GM11168 (cell line): ENCODE results near the gene STAT6.
"Not testable (repeated sequence)": the region's sequence is repeated elsewhere in the genome, so short reads cannot be mapped to it uniquely, and the experiment has no call there.

Experiments used
- in situ Hi-C: fragments of 300-500 bp; cut with MboI; formaldehyde crosslinking; loops from one replicate; pipeline ENCODE4 v1.12.0; 2022; ENCODE audit warnings: low sequenced_read_pairs; ENCODE audit not compliant: unreplicated experiment

The STAT6 gene

DNA sequence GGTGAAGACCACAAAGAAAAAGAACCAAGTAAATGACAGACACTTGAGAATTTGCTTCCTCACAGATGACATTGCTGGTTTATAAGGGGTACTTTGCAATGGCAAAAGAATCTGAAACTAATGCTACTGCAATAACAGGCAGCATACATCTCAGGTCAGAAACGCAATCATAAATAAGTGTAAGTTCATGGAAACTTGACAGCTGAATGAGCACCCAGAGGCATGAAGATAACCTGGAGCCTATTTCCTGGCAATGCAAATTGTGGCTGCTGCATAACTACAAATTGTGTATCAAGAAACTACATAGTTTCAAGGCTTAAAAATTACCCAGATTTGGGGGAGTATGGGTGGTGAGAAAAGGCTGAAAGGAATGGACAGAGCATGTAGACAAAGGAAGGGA lies 52.7 kb downstream of the STAT6 start:
- in situ Hi-C loops, result no loop called here

DNA sequence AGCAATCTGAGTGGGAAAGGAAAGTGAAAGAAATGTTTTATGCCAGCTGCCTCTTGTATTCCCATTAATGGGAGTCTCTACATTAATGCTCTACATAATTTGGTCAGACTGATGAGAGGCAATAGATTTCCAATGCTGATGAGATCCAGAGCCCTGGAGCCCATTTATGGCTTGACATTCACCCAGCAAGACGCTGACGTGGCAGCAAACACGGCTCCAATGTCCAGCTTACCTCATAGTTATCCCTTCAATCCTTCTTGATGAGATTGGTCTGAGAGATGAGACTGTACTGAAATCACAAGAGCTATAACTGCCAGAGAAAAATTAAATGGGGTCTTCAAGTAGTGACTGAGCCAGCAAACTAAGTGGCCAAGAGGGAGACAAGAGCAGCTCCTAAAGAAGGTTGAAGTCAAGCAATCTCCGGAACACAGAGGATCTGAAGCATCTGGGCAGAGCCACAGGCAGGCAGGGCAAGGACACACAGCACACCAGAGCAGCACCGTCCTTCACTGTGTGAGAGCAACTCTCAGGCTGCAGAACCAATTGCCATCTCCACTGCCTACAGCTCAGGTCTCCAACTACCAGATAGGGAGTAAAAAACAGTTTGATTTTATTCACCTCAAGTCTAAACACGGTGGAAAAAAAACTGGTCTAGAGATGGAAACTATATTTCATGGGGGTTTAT lies 54.0 kb downstream of the STAT6 start:
- in situ Hi-C loops, result no loop called here

DNA sequence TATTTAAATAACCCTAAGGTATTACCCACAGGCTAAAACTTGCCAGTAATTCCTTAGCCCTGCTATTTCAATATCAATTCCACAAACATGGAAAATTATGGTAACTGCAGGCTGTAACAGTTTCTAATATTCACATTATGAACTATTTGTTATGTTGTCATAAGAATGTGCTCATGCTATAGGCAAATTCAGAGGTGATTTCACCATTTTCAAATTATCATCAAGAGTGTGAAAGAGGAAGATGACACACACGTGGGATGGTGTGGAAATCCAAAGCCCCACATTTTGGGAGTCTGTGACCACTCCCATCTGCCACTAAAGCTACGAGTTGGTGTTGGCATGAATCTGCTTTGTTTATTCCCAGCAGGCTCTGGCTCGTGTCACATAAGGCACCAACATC lies 55.3 kb downstream of the STAT6 start:
- in situ Hi-C loops, result no loop called here

DNA sequence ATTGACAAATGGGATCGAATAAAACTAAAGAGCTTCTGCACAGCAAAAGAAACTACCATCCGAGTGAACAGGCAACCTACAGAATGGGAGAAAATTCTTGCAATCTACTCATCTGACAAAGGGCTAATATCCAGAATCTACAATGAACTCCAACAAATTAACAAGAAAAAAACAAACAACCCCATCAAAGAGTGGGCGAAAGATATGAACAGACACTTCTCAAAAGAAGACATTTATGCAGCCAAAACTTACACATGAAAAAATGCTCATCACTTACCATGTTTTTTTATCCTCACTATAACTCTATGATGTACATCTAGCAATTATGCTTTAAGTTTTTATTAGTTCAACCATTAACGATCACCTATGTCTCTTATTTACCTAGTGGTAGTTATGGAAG lies 57.3 kb downstream of the STAT6 start:
- in situ Hi-C loops, result not testable (repeated sequence)

DNA sequence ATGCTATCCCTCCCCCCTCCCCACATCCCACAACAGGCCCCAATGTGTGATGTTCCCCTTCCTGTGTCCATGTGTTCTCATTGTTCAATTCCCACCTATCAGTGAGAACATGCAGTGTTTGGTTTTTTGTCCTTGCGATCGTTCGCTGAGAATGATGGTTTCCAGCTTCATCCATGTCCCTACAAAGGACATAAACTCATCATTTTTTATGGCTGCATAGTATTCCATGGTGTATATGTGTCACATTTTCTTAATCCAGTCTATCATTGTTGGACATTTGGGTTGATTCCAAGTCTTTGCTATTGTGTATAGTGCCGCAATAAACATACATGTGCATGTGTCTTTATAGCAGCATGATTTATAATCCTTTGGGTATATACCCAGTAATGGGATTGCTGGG lies 58.0 kb downstream of the STAT6 start:
- in situ Hi-C loops, result not testable (repeated sequence)

DNA sequence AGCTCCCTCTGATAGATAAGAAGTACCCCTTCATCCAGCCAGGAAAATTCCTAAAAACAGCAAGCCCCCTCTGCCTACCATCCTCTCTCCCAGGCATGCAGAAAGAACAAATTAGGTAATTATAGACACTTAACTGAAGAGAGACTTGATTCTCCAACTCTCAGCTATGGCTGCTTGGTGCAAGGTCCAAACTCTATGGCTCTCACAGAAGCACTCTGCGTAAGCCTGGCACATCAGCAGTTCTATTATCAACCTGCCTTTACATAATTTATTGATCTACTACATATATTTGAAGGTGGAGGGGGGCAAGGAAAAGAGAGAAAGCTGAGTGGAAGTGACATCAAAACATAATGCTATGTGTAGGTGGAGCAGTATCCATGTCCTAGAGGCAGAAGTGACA lies 60.2 kb downstream of the STAT6 start:
- in situ Hi-C loops, result no loop called here

DNA sequence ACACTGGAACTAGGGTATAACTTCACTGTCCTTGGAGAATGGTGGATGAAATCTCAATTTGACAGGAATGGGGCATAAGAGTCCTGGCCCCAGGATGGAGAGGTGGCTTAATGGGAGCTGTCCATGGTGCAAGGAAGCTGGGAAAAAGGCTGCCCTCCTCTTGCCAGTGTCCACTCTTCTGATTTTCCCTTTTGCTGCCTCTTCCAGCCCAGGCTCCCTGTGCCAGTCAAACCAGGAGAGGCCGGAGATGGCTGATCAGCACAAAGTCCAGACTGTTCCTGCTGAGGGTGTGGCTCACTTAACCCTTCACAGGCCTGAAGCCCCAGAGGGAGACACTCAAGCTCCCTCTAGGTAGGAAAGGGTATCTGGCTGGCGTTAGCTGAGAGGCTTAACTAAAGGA lies 61.3 kb downstream of the STAT6 start, which contains the start of gene MYO1A:
Gene MYO1A, minus strand, starts transcription at position 240 of the 400 bp plus-strand sequence. CDS start 1,806 bp downstream, outside the sequence.
- in situ Hi-C loops, result no loop called here

DNA sequence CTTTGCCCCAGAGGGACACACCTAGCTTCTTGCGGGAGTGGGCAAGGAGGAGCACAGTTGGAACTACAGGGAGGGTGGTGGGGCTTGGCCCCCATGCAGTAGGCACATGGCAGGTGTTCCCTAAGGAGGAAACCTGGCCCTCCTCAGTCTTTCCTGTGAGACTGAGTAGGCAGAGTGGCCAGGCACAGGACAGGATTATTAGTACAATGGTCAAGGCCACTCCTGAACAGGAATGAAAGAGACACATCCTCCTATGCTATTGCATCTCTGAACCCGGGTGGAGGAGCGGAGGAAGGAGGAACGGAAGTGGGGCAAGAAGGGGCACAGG lies 62.1 kb downstream of the STAT6 start:
- in situ Hi-C loops, result no loop called here

DNA sequence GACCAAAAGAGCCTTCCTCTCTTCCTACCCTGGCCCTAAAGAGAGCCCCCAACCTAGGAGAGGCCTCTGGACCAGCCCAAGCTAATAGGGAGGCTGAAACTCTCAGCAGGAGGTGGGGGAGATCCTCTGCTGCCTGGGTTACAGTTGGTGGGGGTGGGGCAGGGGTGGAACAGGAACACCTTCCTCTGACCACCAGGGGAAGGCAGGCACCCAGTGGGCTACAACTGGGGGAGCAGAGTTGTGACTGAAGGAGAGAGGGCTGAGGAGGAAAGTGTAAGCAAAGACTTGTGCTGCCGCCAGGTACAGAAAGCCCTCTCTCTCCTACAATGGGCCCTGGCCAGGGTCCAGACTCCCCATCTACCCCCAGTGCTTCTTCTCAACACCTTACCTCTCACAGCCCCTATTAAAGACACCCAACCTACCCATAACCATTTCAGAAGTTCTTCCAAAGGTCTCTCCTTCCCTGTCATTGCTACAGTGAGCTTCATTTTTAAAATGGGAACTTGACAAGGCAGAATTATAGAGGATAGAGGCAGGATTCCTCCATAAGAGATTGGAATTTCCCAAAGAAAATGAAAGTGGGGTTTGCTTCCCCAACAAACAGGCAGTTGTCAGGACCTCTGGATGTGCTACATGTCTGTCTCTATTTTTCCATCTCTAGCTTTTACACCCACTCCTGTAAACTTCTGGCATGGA lies 62.6 kb downstream of the STAT6 start:
- in situ Hi-C loops, result no loop called here

DNA sequence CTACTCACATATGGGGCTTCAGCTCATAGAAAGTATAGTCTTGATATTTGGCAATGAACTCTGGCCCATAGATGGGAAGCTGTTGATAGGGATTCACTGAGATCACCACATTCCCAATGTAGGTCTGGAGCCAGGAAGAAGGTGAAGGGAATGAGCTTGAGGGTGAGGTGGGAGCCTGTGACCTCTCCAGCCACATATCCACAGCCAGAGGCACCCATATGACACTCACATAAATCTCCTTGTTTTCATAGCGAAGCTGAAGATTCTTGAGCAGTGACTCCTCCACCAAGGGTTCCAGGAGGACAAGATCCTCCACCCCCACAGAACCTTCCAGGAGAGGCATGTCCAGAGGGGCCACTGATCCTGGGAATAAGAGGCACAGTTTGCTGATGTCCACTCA lies 63.2 kb downstream of the STAT6 start:
- in situ Hi-C loops, result no loop called here

DNA sequence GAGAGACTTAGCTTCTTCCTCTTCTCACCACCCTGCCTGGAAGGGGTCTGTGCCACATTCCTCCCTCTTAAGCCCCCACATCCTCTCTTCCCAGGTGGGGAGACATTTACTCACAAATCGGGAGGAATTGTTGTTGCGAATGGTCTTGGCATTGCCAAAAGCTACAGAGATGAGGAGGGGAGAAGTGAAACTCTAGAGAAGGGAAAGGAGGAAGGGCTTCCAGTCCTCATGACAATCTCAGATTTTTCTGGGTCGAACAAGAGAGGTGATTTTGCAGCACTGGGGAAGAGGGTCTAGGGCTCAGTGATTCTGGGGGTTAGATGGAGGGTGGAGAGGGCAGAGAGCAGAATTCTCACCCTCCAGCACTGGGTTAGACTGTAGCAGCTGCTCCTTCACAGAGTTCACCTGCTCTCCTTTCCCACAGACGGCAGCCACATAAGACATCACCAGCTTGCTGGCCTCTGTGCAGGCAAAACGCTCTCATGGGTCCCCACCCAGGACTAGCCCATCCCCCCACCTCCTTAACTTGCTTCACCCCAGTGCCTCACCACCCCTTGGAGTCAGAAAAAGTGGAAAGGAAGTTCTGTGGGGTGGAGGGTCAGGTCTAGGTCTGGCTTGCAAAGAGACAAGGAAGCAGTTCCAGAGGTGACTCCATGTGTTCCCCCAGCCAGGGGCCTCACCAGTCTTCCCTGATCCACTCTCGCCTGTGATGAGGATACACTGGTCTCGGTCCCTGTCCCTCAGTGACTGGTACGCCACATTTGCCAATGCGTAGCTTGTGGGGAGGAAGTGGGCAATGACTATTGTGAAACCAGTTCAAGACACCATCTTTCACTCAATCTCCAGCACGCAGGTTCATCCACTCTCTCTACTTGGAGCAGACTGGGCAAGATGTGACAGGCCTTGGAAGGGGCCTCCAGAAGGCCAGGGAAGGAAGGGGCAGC lies 63.9 kb downstream of the STAT6 start:
- in situ Hi-C loops, result no loop called here

DNA sequence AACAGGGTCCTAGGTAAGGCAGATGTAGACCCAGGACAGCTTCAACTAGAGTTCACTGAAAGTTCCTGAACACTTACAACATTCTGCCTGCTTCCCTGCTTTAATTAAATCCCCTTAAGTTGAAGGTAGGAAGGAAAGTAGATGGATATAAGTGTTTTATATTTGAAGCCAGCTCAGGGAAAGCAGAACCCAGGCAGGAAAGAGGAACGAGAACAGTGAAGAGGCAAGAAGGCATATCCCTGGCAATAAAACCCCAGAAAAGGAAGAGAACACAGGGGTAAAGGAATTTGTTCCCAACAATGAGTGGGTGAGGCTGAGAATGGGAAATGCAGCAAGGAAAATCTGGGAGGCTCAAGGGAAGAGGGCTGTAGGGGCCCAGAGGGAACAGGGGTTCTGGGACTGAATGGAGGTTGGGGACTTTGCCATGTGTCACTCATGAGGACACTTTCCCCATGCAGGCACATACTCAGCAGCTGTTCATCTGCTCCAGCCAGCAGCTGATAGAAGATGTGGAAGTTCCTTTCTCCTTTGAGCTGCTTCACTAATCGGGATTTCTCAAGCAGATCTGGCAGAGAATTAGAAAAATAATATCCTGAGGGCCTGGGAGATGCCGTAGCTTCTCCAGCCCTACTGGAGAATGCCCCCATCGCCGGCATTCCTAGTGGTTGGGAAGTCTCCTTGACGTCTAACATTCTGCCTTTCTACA lies 64.9 kb downstream of the STAT6 start:
- in situ Hi-C loops, result no loop called here
